ENCODE data around the gene STK32C. TPM values are rescaled to one million over a fixed set of nuclear protein-coding genes. Genes with fewer than 3 reads are reported as not detected.

The STK32C gene
- total RNA-seq, 1 experiment from 2014 or later = 13.9 TPM

DNA sequence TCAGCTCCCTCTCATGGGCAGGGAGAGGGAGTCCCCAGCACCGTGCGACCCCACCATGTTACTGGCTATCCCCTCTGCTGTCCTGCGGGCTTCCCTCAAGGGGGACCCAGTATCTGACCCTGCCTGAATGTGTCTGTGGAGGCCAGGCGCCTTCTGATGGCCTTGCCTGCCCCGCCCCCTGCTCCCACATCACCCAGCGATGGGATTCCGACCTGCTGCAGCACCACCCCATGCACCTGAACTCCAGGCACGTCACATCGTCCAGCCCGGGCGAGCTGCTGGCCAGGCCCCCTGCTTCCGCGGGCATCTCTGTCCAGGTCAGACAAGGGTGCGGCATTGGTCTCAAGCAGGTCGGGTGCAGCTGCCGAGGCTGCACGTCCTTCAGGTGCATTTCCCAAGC, 43.2 kb upstream of the STK32C start:
- no peak overlapping the region for H3K4me2 ChIP-seq
- H3K9me3 ChIP-seq (ENCODE audit: insufficient read depth, low read depth) = no peaks in the 10 kb centered on the region
- no peaks in the 10 kb centered on the region for H3F3A ChIP-seq (ENCODE audit: insufficient read depth, low read depth)
- no TSS peak for BruUV-seq (replicated peaks)
- H3K9me2 ChIP-seq (ENCODE audit: insufficient read depth) = no peaks in the 10 kb centered on the region
- TF ChIP-seq EZH2 (IDR thresholded peaks at IDR 0.05; ENCODE audit: low read depth) (no peak), CTCF (conservative IDR thresholded peaks at IDR 0.05) (no peak)
- no peaks in the 10 kb centered on the region for H3K27me3 ChIP-seq (ENCODE audit: insufficient read depth, low read depth)
- no peak overlapping the region for H2AFZ ChIP-seq
- CTCF ChIA-PET = no interaction called here
- H3K27ac ChIP-seq = no peak overlapping the region
- no peaks in the 10 kb centered on the region for H3K36me3 ChIP-seq (ENCODE audit: low read depth)
- H3K79me2 ChIP-seq (ENCODE audit: low read depth) = no peaks in the 10 kb centered on the region
- H3K4me3 ChIP-seq = no peak overlapping the region
- intact Hi-C loops (cut with micrococcal nuclease; ENCODE audit: unreplicated experiment) = no loop called here
- no peak for DNase-seq
- POLR2A ChIA-PET (ENCODE audit: unreplicated experiment) = no interaction called here
- H3K4me1 ChIP-seq (replicated peaks; ENCODE audit: insufficient read depth) = no peaks in the 10 kb centered on the region
- H4K20me1 ChIP-seq (ENCODE audit: insufficient read depth) = no peaks in the 10 kb centered on the region

- no peak overlapping the region for H2AFZ ChIP-seq
- no peak for DNase-seq
These were observed 42.6 kb upstream of the STK32C start for GRCh38 chr10:132350391-132350790.

GRCh38 chr10:132349766-132350165, 42.0 kb upstream of the STK32C start:
- intact Hi-C loops (cut with micrococcal nuclease; ENCODE audit: unreplicated experiment) = no loop called here

More at GRCh38 chr10:132350391-132350790, 42.6 kb upstream of the STK32C start:
- H3K4me2 ChIP-seq = no peak overlapping the region
- TF ChIP-seq CTCF (conservative IDR thresholded peaks at IDR 0.05) = no peak
- no peak for TF ChIP-seq EZH2 (IDR thresholded peaks at IDR 0.05; ENCODE audit: low read depth)
- H3K27me3 ChIP-seq (ENCODE audit: insufficient read depth, low read depth) = no peaks in the 10 kb centered on the region
- no peaks in the 10 kb centered on the region for H3F3A ChIP-seq (ENCODE audit: insufficient read depth, low read depth)
- intact Hi-C loops (cut with micrococcal nuclease; ENCODE audit: unreplicated experiment) = no loop called here
- ChIA-PET CTCF (no interaction called here), POLR2A (ENCODE audit: unreplicated experiment) (no interaction called here)
- H3K9me3 ChIP-seq (ENCODE audit: insufficient read depth, low read depth) = no peaks in the 10 kb centered on the region
- BruUV-seq (replicated peaks) = no TSS peak
- H3K36me3 ChIP-seq (ENCODE audit: low read depth) = no peaks in the 10 kb centered on the region
- no peaks in the 10 kb centered on the region for H3K9me2 ChIP-seq (ENCODE audit: insufficient read depth)
- H3K27ac ChIP-seq = no peak overlapping the region
- no peaks in the 10 kb centered on the region for H3K4me1 ChIP-seq (replicated peaks; ENCODE audit: insufficient read depth)
- H3K4me3 ChIP-seq = no peak overlapping the region
- no peaks in the 10 kb centered on the region for H3K79me2 ChIP-seq (ENCODE audit: low read depth)
- no peaks in the 10 kb centered on the region for H4K20me1 ChIP-seq (ENCODE audit: insufficient read depth)

More at GRCh38 chr10:132349766-132350165, 42.0 kb upstream of the STK32C start:
- Histone ChIP-seq H4K20me1 (ENCODE audit: insufficient read depth) (no peaks in the 10 kb centered on the region), H3K9me2 (ENCODE audit: insufficient read depth) (no peaks in the 10 kb centered on the region), H2AFZ (no peak overlapping the region), H3K27ac (no peak overlapping the region), H3K4me2 (no peak overlapping the region), H3K27me3 (ENCODE audit: insufficient read depth, low read depth) (no peaks in the 10 kb centered on the region), H3K4me1 (replicated peaks; ENCODE audit: insufficient read depth) (no peaks in the 10 kb centered on the region), H3F3A (ENCODE audit: insufficient read depth, low read depth) (no peaks in the 10 kb centered on the region), H3K4me3 (no peak overlapping the region), H3K36me3 (ENCODE audit: low read depth) (no peaks in the 10 kb centered on the region), H3K79me2 (ENCODE audit: low read depth) (no peaks in the 10 kb centered on the region), H3K9me3 (ENCODE audit: insufficient read depth, low read depth) (no peaks in the 10 kb centered on the region)
- TF ChIP-seq EZH2 (IDR thresholded peaks at IDR 0.05; ENCODE audit: low read depth) = no peak
- no peak for TF ChIP-seq CTCF (conservative IDR thresholded peaks at IDR 0.05)
- ChIA-PET POLR2A (ENCODE audit: unreplicated experiment) (no interaction called here), CTCF (no interaction called here)
- DNase-seq = no peak
- BruUV-seq (replicated peaks) = no TSS peak
